WTC11 (cell line): ENCODE data around the gene AIG1. TPM values are rescaled to one million over a fixed set of nuclear protein-coding genes. Genes with fewer than 3 reads are reported as not detected.

Source experiments
- ATAC-seq: fragments of 200-7000 bp; cut with Tn5 transposase; 2 replicates; pipeline ENCODE4 v1.10.0; 2021; ENCODE audit warnings: mild to moderate bottlenecking, moderate library complexity
- CTCF ChIA-PET: fragments of 300-600 bp; sonication (Branson Sonifier 250); formaldehyde crosslinking; loops from one replicate; lab custom pipeline; 2021; ENCODE audit warnings: antibody characterized with exemption; lab: Charles Lee
- POLR2A ChIA-PET: fragments of 350-600 bp; sonication (Branson Sonifier 250); formaldehyde crosslinking; loops from one replicate; lab custom pipeline; 2021; ENCODE audit warnings: antibody characterized with exemption; lab: Charles Lee
- DNase-seq: peaks from one replicate; pipeline ENCODE4 v3.0.0; 2021; ENCODE audit warnings: low spot score
- H3K27ac Mint-ChIP-seq: 2 replicates; pipeline ENCODE4 v1.8.0; 2021; ENCODE audit warnings: mixed read lengths
- H3K27me3 Mint-ChIP-seq: 2 replicates; pipeline ENCODE4 v1.8.0; 2021; ENCODE audit warnings: low read depth, mild to moderate bottlenecking, moderate library complexity, mixed read lengths
- H3K36me3 Mint-ChIP-seq: 2 replicates; pipeline ENCODE4 v1.8.0; 2021; ENCODE audit warnings: mixed read lengths
- H3K4me1 Mint-ChIP-seq: 2 replicates; pipeline ENCODE4 v1.8.0; 2022; ENCODE audit warnings: mixed read lengths
- H3K4me3 Mint-ChIP-seq: 2 replicates; pipeline ENCODE4 v1.8.0; 2021; ENCODE audit warnings: mild to moderate bottlenecking, moderate library complexity, mixed read lengths
- H3K9me3 Mint-ChIP-seq: 2 replicates; pipeline ENCODE4 v1.8.0; 2021; ENCODE audit warnings: mixed read lengths
- AR ChIP-seq: fragments of 250-450 bp; sonication (Bioruptor Pico); IDR thresholded peaks from 2 replicates; pipeline ENCODE4 v1.9.0; 2021; ENCODE audit warnings: mild to moderate bottlenecking
- ARID4B ChIP-seq: sonication (generic); formaldehyde crosslinking; IDR thresholded peaks from 2 replicates; pipeline ENCODE4 v1.8.0; 2023; ENCODE audit warnings: missing genetic modification reagents, mild to moderate bottlenecking, borderline replicate concordance
- ATF1 ChIP-seq: sonication (generic); formaldehyde crosslinking; IDR thresholded peaks from 2 replicates; pipeline ENCODE4 v1.8.1; 2023; ENCODE audit warnings: mild to moderate bottlenecking, moderate library complexity, missing genetic modification reagents
- ATF6 ChIP-seq: sonication (generic); formaldehyde crosslinking; IDR thresholded peaks from 2 replicates; pipeline ENCODE4 v1.8.1; 2023; ENCODE audit warnings: mild to moderate bottlenecking, missing genetic modification reagents
- CREB1 ChIP-seq: sonication (generic); formaldehyde crosslinking; IDR thresholded peaks from 2 replicates; pipeline ENCODE4 v1.8.0; 2023; ENCODE audit warnings: mild to moderate bottlenecking, missing genetic modification reagents
- FOXK1 ChIP-seq: sonication (generic); formaldehyde crosslinking; IDR thresholded peaks from 2 replicates; pipeline ENCODE4 v1.8.0; 2022; ENCODE audit warnings: mild to moderate bottlenecking, moderate library complexity, missing genetic modification reagents
- KAT7 ChIP-seq: sonication (generic); formaldehyde crosslinking; IDR thresholded peaks from 2 replicates; pipeline ENCODE4 v1.8.1; 2023; ENCODE audit warnings: missing genetic modification reagents, mild to moderate bottlenecking, borderline replicate concordance
- NFE2L1 ChIP-seq: sonication (generic); formaldehyde crosslinking; IDR thresholded peaks from 2 replicates; pipeline ENCODE4 v1.8.1; 2023; ENCODE audit warnings: missing genetic modification reagents
- TEAD1 ChIP-seq: sonication (generic); formaldehyde crosslinking; IDR thresholded peaks from 2 replicates; pipeline ENCODE4 v1.8.0; 2022; ENCODE audit warnings: mild to moderate bottlenecking, missing genetic modification reagents
- ZMAT4 ChIP-seq: fragments of 250-450 bp; sonication (Bioruptor Pico); IDR thresholded peaks from 2 replicates; pipeline ENCODE4 v1.9.0; 2021; ENCODE audit warnings: mild to moderate bottlenecking
- ZNF232 ChIP-seq: sonication (generic); formaldehyde crosslinking; IDR thresholded peaks from 2 replicates; pipeline ENCODE4 v1.8.0; 2022; ENCODE audit warnings: mild to moderate bottlenecking, missing genetic modification reagents
- total RNA-seq: library from RNA; stranded (reverse); gene quantifications from 3 replicates; pipeline ENCODE4 v1.2.3, GENCODE V29; 2021
- TF ChIP-seq, protein P1 (sequence below): sonication (generic); formaldehyde crosslinking; conservative IDR thresholded peaks from 2 replicates; pipeline ENCODE4 v1.8.1; 2022; ENCODE audit warnings: mild to moderate bottlenecking, missing genetic modification reagents
- TF ChIP-seq, protein P2 (sequence below): fragments of 250-450 bp; sonication (Bioruptor Pico); conservative IDR thresholded peaks from 2 replicates; pipeline ENCODE4 v1.9.0; 2021; ENCODE audit warnings: mild to moderate bottlenecking

The AIG1 gene
- total RNA-seq, 1 experiment from 2014 or later: 38.8 TPM

DNA sequence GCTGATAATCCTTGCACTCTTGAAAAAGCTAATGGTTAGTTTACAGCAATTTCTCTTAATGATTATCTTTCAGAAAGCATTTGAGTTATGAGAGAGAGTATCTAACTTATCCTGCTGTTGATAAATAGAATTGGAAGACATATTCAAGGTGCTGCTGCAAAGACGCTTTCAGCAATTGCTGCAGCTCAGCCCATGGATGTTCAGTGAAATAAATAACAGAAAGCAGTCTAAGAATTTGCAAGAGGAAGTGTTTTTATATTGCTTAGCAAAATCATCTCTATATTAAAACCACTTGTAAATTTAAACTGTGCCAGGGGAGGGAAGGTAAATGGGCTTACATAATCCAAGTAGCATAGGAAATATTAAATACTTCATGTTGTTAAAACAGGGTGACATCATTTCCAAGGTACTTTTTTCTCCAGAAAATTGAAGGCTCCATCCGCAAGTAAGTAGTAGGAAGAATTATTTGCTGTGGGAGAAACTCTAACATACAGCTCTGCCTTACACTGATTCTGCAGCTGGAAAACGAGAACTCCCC, 201.3 kb downstream of the AIG1 start:
- Mint-ChIP-seq H3K27ac (no peak overlapping the region), H3K36me3 (peaks cover 15% of the 10 kb centered on the region), H3K9me3 (peaks cover 21% of the 10 kb centered on the region), H3K4me1 (peaks cover 36% of the 10 kb centered on the region)
- ChIA-PET POLR2A (no interaction called here), CTCF (interaction anchor here (1.7 to 2.5 kb wide), 3 partner anchors 28 to 75 kb away, joined by 4 to 13 read pairs (median 9); no protein-coding TSS in a partner anchor)
- TF ChIP-seq CREB1 (CRISPR knock-in tag) (no peak), ZMAT4 (no peak), ARID4B (no peak), TEAD1 (CRISPR knock-in tag) (no peak), AR (CRISPR knock-in tag) (no peak), ATF6 (no peak)
- TF ChIP-seq, protein P1, sequence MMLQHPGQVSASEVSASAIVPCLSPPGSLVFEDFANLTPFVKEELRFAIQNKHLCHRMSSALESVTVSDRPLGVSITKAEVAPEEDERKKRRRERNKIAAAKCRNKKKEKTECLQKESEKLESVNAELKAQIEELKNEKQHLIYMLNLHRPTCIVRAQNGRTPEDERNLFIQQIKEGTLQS (CRISPR knock-in tag): no peak
- TF ChIP-seq, all 79 proteins: peak for 0
- ATAC-seq: no peak
- H3K4me3 Mint-ChIP-seq: no peak overlapping the region
- DNase-seq: no peak
- no peaks in the 10 kb centered on the region for H3K27me3 Mint-ChIP-seq

GRCh38 chr6:143262859-143263258, 202.2 kb downstream of the AIG1 start:
- H3K36me3 Mint-ChIP-seq: peaks cover 15% of the 10 kb centered on the region
- H3K9me3 Mint-ChIP-seq: peaks cover 21% of the 10 kb centered on the region
- H3K4me3 Mint-ChIP-seq: no peak overlapping the region
- DNase-seq: no peak
- CTCF ChIA-PET: interaction anchor here (0.6 kb wide), 1 partner anchor 29 kb away, joined by 3 read pairs; no protein-coding TSS in a partner anchor
- no peak for ATAC-seq
- peaks cover 31% of the 10 kb centered on the region for H3K4me1 Mint-ChIP-seq
- H3K27ac Mint-ChIP-seq: no peak overlapping the region
- POLR2A ChIA-PET: interaction anchor here (0.6 kb wide), 2 partner anchors 565 to 1375 kb away, joined by 3 to 4 read pairs; no protein-coding TSS in a partner anchor
- TF ChIP-seq ATF1 (CRISPR knock-in tag): no peak
- H3K27me3 Mint-ChIP-seq: no peaks in the 10 kb centered on the region

- POLR2A ChIA-PET: no interaction called here
- Mint-ChIP-seq H3K4me1 (peaks cover 25% of the 10 kb centered on the region), H3K9me3 (peaks cover 9% of the 10 kb centered on the region), H3K27ac (no peak overlapping the region), H3K4me3 (no peak overlapping the region), H3K27me3 (no peaks in the 10 kb centered on the region), H3K36me3 (peaks cover 9% of the 10 kb centered on the region)
- DNase-seq (no peak), ATAC-seq (no peak)
- TF ChIP-seq NFE2L1 (no peak), KAT7 (CRISPR knock-in tag) (no peak), CREB1 (CRISPR knock-in tag) (no peak), FOXK1 (CRISPR knock-in tag) (no peak), ZNF232 (CRISPR knock-in tag) (no peak), ATF1 (CRISPR knock-in tag) (no peak), ATF6 (no peak)
- TF ChIP-seq, protein P2, sequence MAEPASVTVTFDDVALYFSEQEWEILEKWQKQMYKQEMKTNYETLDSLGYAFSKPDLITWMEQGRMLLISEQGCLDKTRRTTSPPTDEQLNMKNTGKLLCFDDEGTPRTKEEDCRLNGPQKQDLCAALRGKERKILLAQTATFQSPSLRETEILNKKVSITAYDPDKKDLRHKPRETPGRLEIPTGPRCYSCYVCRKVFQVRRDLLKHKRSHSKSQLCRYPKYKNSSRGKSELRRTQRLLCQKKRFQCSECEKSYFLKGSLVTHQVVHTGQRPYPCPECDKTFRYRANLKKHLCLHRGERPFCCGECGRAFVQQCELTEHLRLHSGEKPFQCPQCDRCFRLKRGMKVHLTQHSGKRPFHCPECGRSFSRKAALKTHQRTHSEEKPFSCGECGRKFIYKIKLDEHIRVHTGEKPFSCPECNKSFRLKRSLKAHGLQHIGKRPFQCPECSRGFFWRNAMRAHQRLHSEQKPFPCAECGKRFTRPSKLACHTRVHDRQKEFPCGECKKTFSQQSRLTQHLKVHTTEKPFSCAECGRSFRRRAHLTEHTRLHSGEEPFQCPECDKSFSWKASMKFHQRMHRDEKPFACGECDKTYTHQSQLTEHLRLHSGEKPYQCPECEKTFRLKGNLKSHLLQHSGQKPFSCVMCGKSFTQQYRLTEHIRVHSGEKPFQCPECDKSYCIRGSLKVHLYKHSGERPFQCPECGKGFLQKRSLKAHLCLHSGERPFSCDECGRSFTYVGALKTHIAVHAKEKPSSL (CRISPR knock-in tag): no peak
- CTCF ChIA-PET: no interaction called here
Observed at GRCh38 chr6:143264379-143264778, 203.7 kb downstream of the AIG1 start.
